H1 (cell line): ENCODE measurements around the gene KCNMB1. TPM values are rescaled to one million over a fixed set of nuclear protein-coding genes. Genes with fewer than 3 reads are reported as not detected.

ENCODE experiments used
- TEAD4 ChIP-seq: IDR thresholded peaks from 2 replicates; pipeline ENCODE4 v1.6.1; 2012; ENCODE audit warnings: low read depth, low read length, inconsistent platforms, mixed read lengths
- polyA plus RNA-seq, 7 experiments: library from polyadenylated mRNA; depleted of rRNA in 3 of 7; stranded (reverse) in 5 of 7; unstranded in 2 of 7; fragments of >200 nt in 5 of 7; fragments of 200-250 nt in 2 of 7; gene quantifications; 1 replicate in 5 of 7; 2 replicates in 1 of 7; 4 replicates in 1 of 7; pipeline versions ENCODE4 v1.2.1 to v1.2.3, GENCODE V29; 2011 to 2013; ENCODE audit warnings: missing spikeins in 2 of 7, mixed read lengths in 2 of 7
- total RNA-seq: library from RNA; stranded (reverse); fragmentation: NEBNext Ultra II Directional; extraction: Animal tissue kit (Norgen Biotek cat#: 25700); gene quantifications from 2 replicates; pipeline ENCODE4 v1.2.1, GENCODE V29; 2021

The KCNMB1 gene
- total and polyA plus RNA-seq, 2 of the 8 experiments (the other 6 are each of a cell fraction or from before 2014, with no cell fraction given), result 0.08 to 0.19 TPM

GRCh38 chr5:170423692-170424091 lies 34.5 kb upstream of the KCNMB1 start (continued):
- TF ChIP-seq TEAD4, result no peak
